ENCODE data around the gene G0S2.

DNA sequence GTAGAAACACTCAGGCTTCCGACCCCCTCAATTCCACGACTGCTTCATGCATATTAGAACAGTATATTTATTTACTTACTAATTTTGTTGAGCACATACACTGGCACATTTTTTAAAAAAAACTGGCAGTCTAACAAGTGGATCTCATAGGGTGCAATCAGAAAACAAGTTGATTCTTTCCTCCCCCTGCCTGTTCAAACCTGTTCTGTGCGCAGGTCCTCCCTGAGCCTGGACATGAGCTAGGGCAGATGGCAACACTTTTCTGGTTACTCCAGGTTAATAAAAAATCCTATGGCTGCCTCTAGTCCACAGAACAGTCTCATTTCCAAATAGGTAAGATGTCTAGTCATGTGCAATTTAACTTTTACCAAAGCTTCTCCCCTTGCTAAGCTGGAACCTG is 48.1 kb downstream of the G0S2 start:
- TF ChIP-seq, protein P1, sequence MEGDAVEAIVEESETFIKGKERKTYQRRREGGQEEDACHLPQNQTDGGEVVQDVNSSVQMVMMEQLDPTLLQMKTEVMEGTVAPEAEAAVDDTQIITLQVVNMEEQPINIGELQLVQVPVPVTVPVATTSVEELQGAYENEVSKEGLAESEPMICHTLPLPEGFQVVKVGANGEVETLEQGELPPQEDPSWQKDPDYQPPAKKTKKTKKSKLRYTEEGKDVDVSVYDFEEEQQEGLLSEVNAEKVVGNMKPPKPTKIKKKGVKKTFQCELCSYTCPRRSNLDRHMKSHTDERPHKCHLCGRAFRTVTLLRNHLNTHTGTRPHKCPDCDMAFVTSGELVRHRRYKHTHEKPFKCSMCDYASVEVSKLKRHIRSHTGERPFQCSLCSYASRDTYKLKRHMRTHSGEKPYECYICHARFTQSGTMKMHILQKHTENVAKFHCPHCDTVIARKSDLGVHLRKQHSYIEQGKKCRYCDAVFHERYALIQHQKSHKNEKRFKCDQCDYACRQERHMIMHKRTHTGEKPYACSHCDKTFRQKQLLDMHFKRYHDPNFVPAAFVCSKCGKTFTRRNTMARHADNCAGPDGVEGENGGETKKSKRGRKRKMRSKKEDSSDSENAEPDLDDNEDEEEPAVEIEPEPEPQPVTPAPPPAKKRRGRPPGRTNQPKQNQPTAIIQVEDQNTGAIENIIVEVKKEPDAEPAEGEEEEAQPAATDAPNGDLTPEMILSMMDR (conservative IDR thresholded peaks at IDR 0.05; ENCODE audit: low read depth, low read length): no peak
- TF ChIP-seq POLR2A (IDR thresholded peaks at IDR 0.05; ENCODE audit: low read depth, low read length) (no peak), MAZ (IDR thresholded peaks at IDR 0.05; ENCODE audit: borderline replicate concordance, low read depth, low read length) (no peak), MAFK (IDR thresholded peaks at IDR 0.05; ENCODE audit: low read depth, low read length) (no peak)
- TF ChIP-seq, protein P2, sequence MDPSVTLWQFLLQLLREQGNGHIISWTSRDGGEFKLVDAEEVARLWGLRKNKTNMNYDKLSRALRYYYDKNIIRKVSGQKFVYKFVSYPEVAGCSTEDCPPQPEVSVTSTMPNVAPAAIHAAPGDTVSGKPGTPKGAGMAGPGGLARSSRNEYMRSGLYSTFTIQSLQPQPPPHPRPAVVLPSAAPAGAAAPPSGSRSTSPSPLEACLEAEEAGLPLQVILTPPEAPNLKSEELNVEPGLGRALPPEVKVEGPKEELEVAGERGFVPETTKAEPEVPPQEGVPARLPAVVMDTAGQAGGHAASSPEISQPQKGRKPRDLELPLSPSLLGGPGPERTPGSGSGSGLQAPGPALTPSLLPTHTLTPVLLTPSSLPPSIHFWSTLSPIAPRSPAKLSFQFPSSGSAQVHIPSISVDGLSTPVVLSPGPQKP (IDR thresholded peaks at IDR 0.05; ENCODE audit: borderline replicate concordance, low read depth, low read length): no peak
